MM.1S (cell line): ENCODE data around the gene ZBTB7C.

Experiments
- DNase-seq: peaks from one replicate; pipeline ENCODE4 v3.0.0-alpha.2; 2015
- H2AFZ ChIP-seq: fragments of 300-600 bp; sonication (generic); 2 replicates; pipeline ENCODE4 v1.6.0; 2016; ENCODE audit warnings: antibody characterized with exemption, low read length
- H3F3A ChIP-seq: fragments of 300-600 bp; sonication (generic); 2 replicates; pipeline ENCODE4 v1.6.1; 2016; ENCODE audit warnings: mild to moderate bottlenecking, antibody characterized with exemption, low read length, moderate library complexity, mixed read lengths; ENCODE audit not compliant: insufficient read depth
- H3K27ac ChIP-seq: fragments of 300-600 bp; sonication (generic); 2 replicates; pipeline ENCODE4 v1.5.1; 2016; ENCODE audit warnings: mild to moderate bottlenecking, low read length
- H3K27me3 ChIP-seq: fragments of 300-600 bp; sonication (generic); replicated peaks from 2 replicates; pipeline ENCODE4 v1.6.0; 2016; ENCODE audit warnings: low read length; ENCODE audit not compliant: insufficient read depth
- H3K36me3 ChIP-seq: fragments of 300-600 bp; sonication (generic); replicated peaks from 2 replicates; pipeline ENCODE4 v1.6.1; 2016; ENCODE audit warnings: mild to moderate bottlenecking, low read length, mixed read lengths; ENCODE audit not compliant: insufficient read depth
- H3K4me1 ChIP-seq: fragments of 300-600 bp; sonication (generic); 2 replicates; pipeline ENCODE4 v1.6.1; 2016; ENCODE audit warnings: low read length, mixed read lengths
- H3K4me2 ChIP-seq: fragments of 300-600 bp; sonication (generic); 2 replicates; pipeline ENCODE4 v1.6.0; 2016; ENCODE audit warnings: low read depth, low read length
- H3K4me3 ChIP-seq: fragments of 300-600 bp; sonication (generic); 2 replicates; pipeline ENCODE4 v1.5.1; 2016; ENCODE audit warnings: low read length, mixed read lengths
- H3K79me2 ChIP-seq: fragments of 300-600 bp; sonication (generic); 2 replicates; pipeline ENCODE4 v1.6.1; 2016; ENCODE audit warnings: mixed run types, low read length, mixed read lengths
- H3K9ac ChIP-seq: fragments of 300-600 bp; sonication (generic); 2 replicates; pipeline ENCODE4 v1.6.1; 2016; ENCODE audit warnings: low read length, mixed read lengths
- H3K9me2 ChIP-seq: fragments of 300-600 bp; sonication (generic); replicated peaks from 2 replicates; pipeline ENCODE4 v1.6.1; 2016; ENCODE audit warnings: mild to moderate bottlenecking, low read length, mixed read lengths; ENCODE audit not compliant: insufficient read depth
- H3K9me3 ChIP-seq: fragments of 300-600 bp; sonication (generic); replicated peaks from 2 replicates; pipeline ENCODE4 v1.6.1; 2016; ENCODE audit warnings: mild to moderate bottlenecking, low read length, mixed read lengths; ENCODE audit not compliant: insufficient read depth
- H4K20me1 ChIP-seq: fragments of 300-600 bp; sonication (generic); 2 replicates; pipeline ENCODE4 v1.6.1; 2016; ENCODE audit warnings: mild to moderate bottlenecking, low read length, moderate library complexity, mixed read lengths; ENCODE audit not compliant: insufficient read depth
- CTCF ChIP-seq: fragments of 300-600 bp; sonication (generic); IDR thresholded peaks from 2 replicates; pipeline ENCODE4 v1.5.1; 2016; ENCODE audit warnings: antibody characterized with exemption, low read length, mixed read lengths
- EZH2 ChIP-seq: fragments of 300-600 bp; sonication (generic); optimal IDR thresholded peaks from 2 replicates; pipeline ENCODE3; 2017; ENCODE audit warnings: low read depth, mild to moderate bottlenecking, antibody characterized with exemption, low read length, mixed read lengths
- EZH2phosphoT487 ChIP-seq: fragments of 300-600 bp; sonication (generic); IDR thresholded peaks from 2 replicates; pipeline ENCODE4 v1.6.1; 2018; ENCODE audit warnings: antibody characterized with exemption, low read length

Gene ZBTB7C

GRCh38 chr18:47992976-47993375 is 416.2 kb downstream of the ZBTB7C start:
- Histone ChIP-seq H3K36me3 (no peaks in the 10 kb centered on the region), H3K4me1 (no peaks in the 10 kb centered on the region)

GRCh38 chr18:47992266-47992665 is 416.9 kb downstream of the ZBTB7C start:
- Histone ChIP-seq H2AFZ (no peak overlapping the region), H3K4me1 (no peaks in the 10 kb centered on the region), H3K79me2 (no peaks in the 10 kb centered on the region), H4K20me1 (no peaks in the 10 kb centered on the region), H3K36me3 (no peaks in the 10 kb centered on the region), H3K27ac (no peak overlapping the region), H3K4me3 (no peak overlapping the region), H3K9me3 (no peaks in the 10 kb centered on the region), H3K27me3 (no peaks in the 10 kb centered on the region), H3K9me2 (no peaks in the 10 kb centered on the region), H3F3A (no peaks in the 10 kb centered on the region), H3K4me2 (no peak overlapping the region), H3K9ac (no peak overlapping the region)
- DNase-seq = no peak
- TF ChIP-seq EZH2 (no peak), EZH2phosphoT487 (no peak), CTCF (no peak)

More at GRCh38 chr18:47992976-47993375, 416.2 kb downstream of the ZBTB7C start:
- no peaks in the 10 kb centered on the region for H4K20me1 ChIP-seq
- no peak for DNase-seq
- no peaks in the 10 kb centered on the region for H3K79me2 ChIP-seq
- no peaks in the 10 kb centered on the region for H3K9me2 ChIP-seq
- H3K9me3 ChIP-seq = no peaks in the 10 kb centered on the region
- no peak overlapping the region for H3K4me2 ChIP-seq
- no peaks in the 10 kb centered on the region for H3F3A ChIP-seq
- H2AFZ ChIP-seq = no peak overlapping the region
- H3K9ac ChIP-seq = no peak overlapping the region
- no peak overlapping the region for H3K27ac ChIP-seq
- H3K4me3 ChIP-seq = no peak overlapping the region
- no peaks in the 10 kb centered on the region for H3K27me3 ChIP-seq
- no peak for TF ChIP-seq CTCF
- TF ChIP-seq EZH2 = no peak
- TF ChIP-seq EZH2phosphoT487 = no peak

GRCh38 chr18:47990981-47991380 is 418.2 kb downstream of the ZBTB7C start:
- no peak for DNase-seq
- H4K20me1 ChIP-seq = no peaks in the 10 kb centered on the region
- no peak overlapping the region for H3K27ac ChIP-seq
- no peaks in the 10 kb centered on the region for H3F3A ChIP-seq
- H2AFZ ChIP-seq = no peak overlapping the region
- no peaks in the 10 kb centered on the region for H3K36me3 ChIP-seq
- H3K4me3 ChIP-seq = no peak overlapping the region
- no peaks in the 10 kb centered on the region for H3K79me2 ChIP-seq
- no peak overlapping the region for H3K4me2 ChIP-seq
- H3K27me3 ChIP-seq = no peaks in the 10 kb centered on the region
- TF ChIP-seq EZH2 = no peak
- no peak for TF ChIP-seq CTCF
- TF ChIP-seq EZH2phosphoT487 = no peak
- no peaks in the 10 kb centered on the region for H3K9me3 ChIP-seq
- H3K9ac ChIP-seq = no peak overlapping the region
- no peaks in the 10 kb centered on the region for H3K4me1 ChIP-seq
- no peaks in the 10 kb centered on the region for H3K9me2 ChIP-seq
